ENCODE measurements around the gene SLC38A9. TPM values are rescaled to one million over a fixed set of nuclear protein-coding genes. Genes with fewer than 3 reads are reported as not detected.
"Not testable (repeated sequence)": the region's sequence is repeated elsewhere in the genome, so short reads cannot be mapped to it uniquely, and the experiment has no call there.

Gene SLC38A9
- total and polyA plus RNA-seq, 9 of the 15 experiments (the other 6 are each of a cell fraction or from before 2014, with no cell fraction given), result 14.0 to 34.5 (median 20.7) TPM

DNA sequence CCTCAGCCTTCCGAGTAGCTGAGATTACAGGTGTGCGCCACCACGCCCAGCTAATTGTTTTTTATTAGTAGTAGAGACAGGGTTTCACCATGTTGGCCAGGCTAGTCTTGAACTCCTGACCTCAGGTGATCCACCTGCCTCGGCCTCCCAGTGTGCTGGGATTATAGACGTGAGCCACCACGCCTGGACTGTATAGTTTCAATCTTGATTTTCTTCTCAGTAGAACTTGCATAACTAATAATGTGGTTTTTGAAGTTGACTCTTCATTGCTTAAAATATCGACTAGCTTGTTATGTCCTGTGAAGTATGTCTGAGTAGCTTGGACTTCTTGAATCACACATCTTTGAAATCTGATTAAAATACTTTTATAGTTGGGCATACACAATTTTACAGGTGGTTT lies 49.6 kb upstream of the SLC38A9 start:
- H3K27me3 ChIP-seq (ENCODE audit: control insufficient read depth in 2 of 2, insufficient read depth in 2 of 2, low read length in 2 of 2); H3K27ac ChIP-seq (ENCODE audit: extremely low read depth, low read depth, low read length); intact Hi-C loops (cut with micrococcal nuclease); H3K79me2 ChIP-seq (ENCODE audit: control insufficient read depth, insufficient read depth, low read length); POLR2A ChIA-PET; H3K4me2 ChIP-seq (ENCODE audit: insufficient read depth, low read length); H3K4me3 ChIP-seq; BruUV-seq (replicated peaks); FAIRE-seq; H3K4me1 ChIP-seq (replicated peaks in 1 of 2; ENCODE audit: control insufficient read depth in 2 of 2, insufficient read depth in 2 of 2, low read length in 2 of 2); ATAC-seq; H3K36me3 ChIP-seq (ENCODE audit: control insufficient read depth, insufficient read depth, low read length); H3K9me3 ChIP-seq (replicated peaks; ENCODE audit: control insufficient read depth, insufficient read depth, low read depth, low read length); in situ Hi-C loops (cut with MboI); H3K9ac ChIP-seq (ENCODE audit: insufficient read depth in 1 of 2, low read depth in 2 of 2, low read length in 2 of 2); H4K20me1 ChIP-seq (replicated peaks; ENCODE audit: control insufficient read depth, insufficient read depth, low read length); H2AFZ ChIP-seq (ENCODE audit: low read depth, low read length); DNase-seq (ENCODE audit: extremely low read depth in 1 of 4, low spot score in 3 of 4); CTCF ChIA-PET (ENCODE audit: low intra/inter-chr PET ratio); H3K9me1 ChIP-seq (ENCODE audit: control insufficient read depth, insufficient read depth, low read length): not testable (repeated sequence)
- 0% methylated on average over 7 of the region's 7 CpGs for WGBS (ENCODE audit: insufficient coverage, low coverage, missing lambda C conversion rate)

DNA sequence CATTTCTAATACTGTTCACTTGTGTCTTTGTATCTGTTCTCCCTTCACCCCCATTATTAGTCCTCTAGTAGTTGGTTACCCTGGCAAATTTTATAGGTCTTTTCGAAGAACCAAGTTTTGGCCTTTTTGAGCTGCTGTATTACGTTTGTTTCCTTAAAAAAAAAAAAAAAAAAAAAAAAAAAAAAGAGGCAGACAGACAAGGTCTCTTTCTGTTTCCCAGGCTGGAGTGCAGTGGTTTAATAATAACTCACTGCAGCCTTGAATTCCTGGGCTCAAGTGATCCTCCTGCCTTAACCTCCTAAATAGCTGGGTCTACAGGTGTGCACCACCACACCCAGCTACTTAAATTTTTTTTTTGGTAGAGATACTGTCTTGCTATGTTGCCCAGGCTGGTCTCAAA lies 46.6 kb upstream of the SLC38A9 start:
- TF ChIP-seq IRF2 (CRISPR knock-in tag; IDR thresholded peaks at IDR 0.05), result no peak
- no peak for TF ChIP-seq C11orf30 (IDR thresholded peaks at IDR 0.05; ENCODE audit: low read depth)
- no peak for TF ChIP-seq ZNF12 (CRISPR knock-in tag; IDR thresholded peaks at IDR 0.05)
- TF ChIP-seq NEUROD1 (IDR thresholded peaks at IDR 0.05; ENCODE audit: borderline replicate concordance, low read depth, low read length, partially characterized antibody), result no peak
- TF ChIP-seq PTBP1 (IDR thresholded peaks at IDR 0.05; ENCODE audit: low read depth, low read length), result no peak
- TF ChIP-seq ASH1L (IDR thresholded peaks at IDR 0.05; ENCODE audit: borderline replicate concordance, low read depth, partially characterized antibody), result no peak
- TF ChIP-seq TFAM (CRISPR knock-in tag; conservative IDR thresholded peaks at IDR 0.05), result no peak
- TF ChIP-seq HIVEP1 (CRISPR knock-in tag; IDR thresholded peaks at IDR 0.05), result no peak
- TF ChIP-seq GABPA (tag; conservative IDR thresholded peaks at IDR 0.05; ENCODE audit: low read depth), result no peak
- no peak for TF ChIP-seq ZNF146 (CRISPR knock-in tag; IDR thresholded peaks at IDR 0.05; ENCODE audit: unreplicated experiment)
- no peak for TF ChIP-seq ETV1 (tag; conservative IDR thresholded peaks at IDR 0.05; ENCODE audit: low read depth)
- Histone ChIP-seq H3K79me2 (ENCODE audit: control insufficient read depth, insufficient read depth, low read length) (no peaks in the 10 kb centered on the region), H3K4me1 (replicated peaks in 1 of 2; ENCODE audit: control insufficient read depth in 2 of 2, insufficient read depth in 2 of 2, low read length in 2 of 2) (no peaks in the 10 kb centered on the region), H3K36me3 (ENCODE audit: control insufficient read depth, insufficient read depth, low read length) (no peaks in the 10 kb centered on the region), H3K4me3 (no peak overlapping the region), H3K9me3 (replicated peaks; ENCODE audit: control insufficient read depth, insufficient read depth, low read depth, low read length) (no peaks in the 10 kb centered on the region), H2AFZ (ENCODE audit: low read depth, low read length) (no peak overlapping the region), H3K4me2 (ENCODE audit: insufficient read depth, low read length) (no peak overlapping the region), H3K9ac (ENCODE audit: insufficient read depth in 1 of 2, low read depth in 2 of 2, low read length in 2 of 2) (no peak overlapping the region), H4K20me1 (replicated peaks; ENCODE audit: control insufficient read depth, insufficient read depth, low read length) (no peaks in the 10 kb centered on the region), H3K27me3 (ENCODE audit: control insufficient read depth in 2 of 2, insufficient read depth in 2 of 2, low read length in 2 of 2) (no peaks in the 10 kb centered on the region; a peak in 1 of 5 replicates), H3K9me1 (ENCODE audit: control insufficient read depth, insufficient read depth, low read length) (no peaks in the 10 kb centered on the region), H3K27ac (ENCODE audit: extremely low read depth, low read depth, low read length) (no peak overlapping the region)
- intact Hi-C loops (cut with micrococcal nuclease), result no loop called here
- no peak for DNase-seq (ENCODE audit: extremely low read depth in 1 of 4, low spot score in 3 of 4)
- in situ Hi-C loops (cut with MboI), result no loop called here
- POLR2A ChIA-PET, result no interaction called here
- CTCF ChIA-PET (ENCODE audit: low intra/inter-chr PET ratio), result no interaction called here
- ATAC-seq, result no peak
- no peak for FAIRE-seq
- WGBS (ENCODE audit: insufficient coverage, low coverage, missing lambda C conversion rate), result 0% methylated on average over 2 of the region's 2 CpGs
- no TSS peak for BruUV-seq (replicated peaks)
